ENCODE measurements around the gene ACSF2. TPM values are rescaled to one million over a fixed set of nuclear protein-coding genes. Genes with fewer than 3 reads are reported as not detected.

The ACSF2 gene
- total RNA-seq, 1 donor from 2014 or later, result 28.1 TPM

- Mint-ChIP-seq H3K27me3 (ENCODE audit: unreplicated experiment) (no peaks in the 10 kb centered on the region), H3K9me3 (ENCODE audit: unreplicated experiment) (no peaks in the 10 kb centered on the region), H3K36me3 (ENCODE audit: unreplicated experiment) (no peaks in the 10 kb centered on the region), H3K27ac (ENCODE audit: unreplicated experiment) (no peak within 1 kb of the TSS), H3K4me1 (ENCODE audit: unreplicated experiment) (no peaks in the 10 kb centered on the region), H3K4me3 (ENCODE audit: unreplicated experiment) (no peak within 1 kb of the TSS)
- DNase-seq (ENCODE audit: extremely low spot score, unreplicated experiment), result no peak
- no peak for TF ChIP-seq CTCF (IDR thresholded peaks at IDR 0.05)
Measured at GRCh38 chr17:50468304-50469207, 42.5 kb downstream of the ACSF2 start, which contains the start of gene CHAD. TSS of gene CHAD (minus strand) at chr17:50468880. CDS start at chr17:50468813, 67 bp downstream.

- no peak for DNase-seq (ENCODE audit: extremely low spot score, unreplicated experiment)
- no peak overlapping the region for H3K4me3 Mint-ChIP-seq (ENCODE audit: unreplicated experiment)
- TF ChIP-seq CTCF (IDR thresholded peaks at IDR 0.05), result no peak
- H3K36me3 Mint-ChIP-seq (ENCODE audit: unreplicated experiment), result no peaks in the 10 kb centered on the region
- H3K27me3 Mint-ChIP-seq (ENCODE audit: unreplicated experiment), result no peaks in the 10 kb centered on the region
- no peaks in the 10 kb centered on the region for H3K9me3 Mint-ChIP-seq (ENCODE audit: unreplicated experiment)
- H3K4me1 Mint-ChIP-seq (ENCODE audit: unreplicated experiment), result no peaks in the 10 kb centered on the region
- H3K27ac Mint-ChIP-seq (ENCODE audit: unreplicated experiment), result no peak overlapping the region
Measured at GRCh38 chr17:50469208-50469605, 43.2 kb downstream of the ACSF2 start.

DNA sequence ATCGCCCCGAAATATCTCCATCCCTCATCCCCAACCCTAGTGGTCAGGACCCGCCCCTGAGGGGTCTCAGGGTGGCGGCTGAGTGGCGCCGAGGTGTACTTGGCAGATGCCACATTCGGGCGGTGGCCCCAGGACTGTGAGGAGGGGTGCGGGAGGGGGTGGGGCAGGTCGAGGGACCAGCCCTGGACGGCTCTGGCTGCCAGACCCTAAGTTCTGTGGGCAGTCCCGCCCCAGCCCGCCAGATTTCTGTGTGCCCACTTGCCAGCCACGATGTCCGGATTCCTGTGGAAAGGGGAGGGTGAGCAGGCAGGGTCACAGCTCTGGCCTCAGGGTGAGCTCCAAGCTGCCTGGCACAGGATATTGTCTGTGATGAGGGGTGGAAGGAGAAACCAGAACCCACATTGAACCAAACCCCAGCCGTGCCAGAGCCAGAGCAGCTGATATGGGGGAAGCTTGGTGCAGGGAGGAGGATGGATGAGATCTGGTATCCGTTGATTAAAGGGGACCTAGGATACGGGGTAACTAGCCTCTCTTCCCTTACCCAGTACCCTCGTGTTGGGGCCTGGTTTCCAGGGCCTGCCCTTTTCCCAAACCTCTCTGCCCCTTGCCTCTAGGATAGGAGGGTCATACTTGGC, 43.8 kb downstream of the ACSF2 start:
- Mint-ChIP-seq H3K27ac (ENCODE audit: unreplicated experiment) (no peak overlapping the region), H3K36me3 (ENCODE audit: unreplicated experiment) (no peaks in the 10 kb centered on the region), H3K4me1 (ENCODE audit: unreplicated experiment) (no peaks in the 10 kb centered on the region), H3K27me3 (ENCODE audit: unreplicated experiment) (no peaks in the 10 kb centered on the region), H3K4me3 (ENCODE audit: unreplicated experiment) (no peak overlapping the region), H3K9me3 (ENCODE audit: unreplicated experiment) (no peaks in the 10 kb centered on the region)
- no peak for DNase-seq (ENCODE audit: extremely low spot score, unreplicated experiment)
- no peak for TF ChIP-seq CTCF (IDR thresholded peaks at IDR 0.05)

DNA sequence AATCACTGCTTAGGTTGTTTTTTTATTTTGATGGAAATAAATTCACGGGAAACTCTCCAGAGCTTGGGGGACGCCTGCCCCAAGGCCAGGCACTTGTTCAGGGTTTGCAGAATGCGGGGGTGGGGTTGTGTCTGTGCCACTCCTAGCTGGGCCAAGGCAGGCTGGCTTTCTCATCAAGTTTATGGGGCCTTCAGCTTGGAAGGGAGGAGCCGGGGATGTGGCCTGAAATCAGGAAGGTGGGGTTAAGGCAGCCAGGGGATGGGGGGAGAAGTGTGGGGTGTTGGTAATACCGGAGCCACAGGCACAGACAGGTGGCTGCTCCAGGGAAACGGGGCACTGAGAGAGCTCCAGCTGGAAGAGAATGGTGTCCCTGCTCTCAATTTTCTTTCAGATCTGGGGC, 44.4 kb downstream of the ACSF2 start:
- no peak for DNase-seq (ENCODE audit: extremely low spot score, unreplicated experiment)
- no peaks in the 10 kb centered on the region for H3K36me3 Mint-ChIP-seq (ENCODE audit: unreplicated experiment)
- H3K27ac Mint-ChIP-seq (ENCODE audit: unreplicated experiment), result no peak overlapping the region
- TF ChIP-seq CTCF (IDR thresholded peaks at IDR 0.05), result no peak
- H3K4me3 Mint-ChIP-seq (ENCODE audit: unreplicated experiment), result no peak overlapping the region
- H3K27me3 Mint-ChIP-seq (ENCODE audit: unreplicated experiment), result no peaks in the 10 kb centered on the region
- H3K9me3 Mint-ChIP-seq (ENCODE audit: unreplicated experiment), result no peaks in the 10 kb centered on the region
- no peaks in the 10 kb centered on the region for H3K4me1 Mint-ChIP-seq (ENCODE audit: unreplicated experiment)
